ENCODE measurements around the gene RSRC1. TPM values are rescaled to one million over a fixed set of nuclear protein-coding genes. Genes with fewer than 3 reads are reported as not detected.

RSRC1 gene
- total and polyA plus RNA-seq, 2 of the 13 experiments (the other 11 are each of a cell fraction or from before 2014, with no cell fraction given), result 4.9 to 63.0 TPM

GRCh38 chr3:158279609-158280008 is 169.7 kb downstream of the RSRC1 start:
- H4K20me1 ChIP-seq (ENCODE audit: insufficient read depth, low read length), result no peaks in the 10 kb centered on the region
- H3K79me2 ChIP-seq (ENCODE audit: insufficient read depth, low read length), result no peaks in the 10 kb centered on the region
- no peaks in the 10 kb centered on the region for H3K4me1 ChIP-seq (ENCODE audit: insufficient read depth, low read length)
- CTCF ChIA-PET (ENCODE audit: low intra/inter-chr PET ratio, low total read pairs), result no interaction called here
- no peaks in the 10 kb centered on the region for H3K36me3 ChIP-seq (replicated peaks in 1 of 2; ENCODE audit: control insufficient read depth in 1 of 2, insufficient read depth in 2 of 2, low read length in 2 of 2)
- ATAC-seq (no peak), FAIRE-seq (no peak), DNase-seq (ENCODE audit: low spot score) (no peak)
- no peak overlapping the region for H3K9ac ChIP-seq (ENCODE audit: insufficient read depth, low read depth, low read length)
- intact Hi-C loops (cut with micrococcal nuclease; ENCODE audit: unreplicated experiment) (no loop called here), in situ Hi-C loops (cut with HindIII; ENCODE audit: extremely low pct_ligation_motif_present, low pct_unique_long_range_greater_than_20kb) (no loop called here)
- BruUV-seq (replicated peaks), result no TSS peak
- no peaks in the 10 kb centered on the region for H3K27me3 ChIP-seq (ENCODE audit: control insufficient read depth in 1 of 2, insufficient read depth in 2 of 2, low read length in 2 of 2)
- POLR2A ChIA-PET, result no interaction called here
- no peak overlapping the region for H3K4me3 ChIP-seq (replicated peaks in 1 of 3; ENCODE audit: insufficient read depth in 1 of 3, low read depth in 2 of 3, low read length in 3 of 3)
- no peak overlapping the region for H3K27ac ChIP-seq (ENCODE audit: extremely low read length, insufficient read depth, low read length)
- no peaks in the 10 kb centered on the region for H3K9me3 ChIP-seq (ENCODE audit: low read length)
- no peak overlapping the region for H3K4me2 ChIP-seq (ENCODE audit: low read depth, low read length)
- no peak overlapping the region for H2AFZ ChIP-seq (ENCODE audit: low read length)
- TF ChIP-seq, protein P1, sequence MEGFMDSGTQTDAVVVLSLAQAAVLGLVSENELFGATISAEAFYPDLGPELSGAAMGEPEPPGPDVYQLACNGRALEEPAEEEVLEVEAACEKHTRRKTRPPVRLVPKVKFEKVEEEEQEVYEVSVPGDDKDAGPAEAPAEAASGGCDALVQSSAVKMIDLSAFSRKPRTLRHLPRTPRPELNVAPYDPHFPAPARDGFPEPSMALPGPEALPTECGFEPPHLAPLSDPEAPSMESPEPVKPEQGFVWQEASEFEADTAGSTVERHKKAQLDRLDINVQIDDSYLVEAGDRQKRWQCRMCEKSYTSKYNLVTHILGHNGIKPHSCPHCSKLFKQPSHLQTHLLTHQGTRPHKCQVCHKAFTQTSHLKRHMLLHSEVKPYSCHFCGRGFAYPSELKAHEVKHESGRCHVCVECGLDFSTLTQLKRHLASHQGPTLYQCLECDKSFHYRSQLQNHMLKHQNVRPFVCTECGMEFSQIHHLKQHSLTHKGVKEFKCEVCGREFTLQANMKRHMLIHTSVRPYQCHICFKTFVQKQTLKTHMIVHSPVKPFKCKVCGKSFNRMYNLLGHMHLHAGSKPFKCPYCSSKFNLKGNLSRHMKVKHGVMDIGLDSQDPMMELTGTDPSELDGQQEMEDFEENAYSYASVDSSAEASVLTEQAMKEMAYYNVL (CRISPR knock-in tag; IDR thresholded peaks at IDR 0.05; ENCODE audit: borderline replicate concordance), result no peak
- TF ChIP-seq SP5 (CRISPR knock-in tag; IDR thresholded peaks at IDR 0.05; ENCODE audit: borderline replicate concordance, low read depth) (no peak), POLR2A (IDR thresholded peaks at IDR 0.05; ENCODE audit: insufficient read depth in 1 of 2, low read depth in 2 of 2, low read length in 2 of 2) (no peak), STAG1 (CRISPR knock-in tag; IDR thresholded peaks at IDR 0.05) (no peak), THYN1 (CRISPR knock-in tag; IDR thresholded peaks at IDR 0.05; ENCODE audit: borderline replicate concordance, low read depth) (no peak), GLI4 (CRISPR knock-in tag; IDR thresholded peaks at IDR 0.05; ENCODE audit: borderline replicate concordance) (no peak), BCL3 (CRISPR knock-in tag; IDR thresholded peaks at IDR 0.05) (no peak), ZNF274 (CRISPR knock-in tag; IDR thresholded peaks at IDR 0.05) (no peak), ATF7 (IDR thresholded peaks at IDR 0.05) (no peak), ATF7 (CRISPR knock-in tag; IDR thresholded peaks at IDR 0.05) (no peak), IRX3 (CRISPR knock-in tag; IDR thresholded peaks at IDR 0.05; ENCODE audit: borderline replicate concordance, low read depth) (no peak), RERE (CRISPR knock-in tag; IDR thresholded peaks at IDR 0.05; ENCODE audit: low read depth) (no peak)
- TF ChIP-seq, protein P2, sequence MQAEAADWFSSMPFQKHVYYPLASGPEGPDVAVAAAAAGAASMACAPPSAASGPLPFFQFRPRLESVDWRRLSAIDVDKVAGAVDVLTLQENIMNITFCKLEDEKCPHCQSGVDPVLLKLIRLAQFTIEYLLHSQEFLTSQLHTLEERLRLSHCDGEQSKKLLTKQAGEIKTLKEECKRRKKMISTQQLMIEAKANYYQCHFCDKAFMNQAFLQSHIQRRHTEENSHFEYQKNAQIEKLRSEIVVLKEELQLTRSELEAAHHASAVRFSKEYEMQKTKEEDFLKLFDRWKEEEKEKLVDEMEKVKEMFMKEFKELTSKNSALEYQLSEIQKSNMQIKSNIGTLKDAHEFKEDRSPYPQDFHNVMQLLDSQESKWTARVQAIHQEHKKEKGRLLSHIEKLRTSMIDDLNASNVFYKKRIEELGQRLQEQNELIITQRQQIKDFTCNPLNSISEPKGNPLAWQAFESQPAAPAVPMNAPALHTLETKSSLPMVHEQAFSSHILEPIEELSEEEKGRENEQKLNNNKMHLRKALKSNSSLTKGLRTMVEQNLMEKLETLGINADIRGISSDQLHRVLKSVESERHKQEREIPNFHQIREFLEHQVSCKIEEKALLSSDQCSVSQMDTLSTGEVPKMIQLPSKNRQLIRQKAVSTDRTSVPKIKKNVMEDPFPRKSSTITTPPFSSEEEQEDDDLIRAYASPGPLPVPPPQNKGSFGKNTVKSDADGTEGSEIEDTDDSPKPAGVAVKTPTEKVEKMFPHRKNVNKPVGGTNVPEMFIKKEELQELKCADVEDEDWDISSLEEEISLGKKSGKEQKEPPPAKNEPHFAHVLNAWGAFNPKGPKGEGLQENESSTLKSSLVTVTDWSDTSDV (CRISPR knock-in tag; IDR thresholded peaks at IDR 0.05), result no peak

Data from HepG2 (cell line).